Measurements from ENCODE around the gene ARF6. TPM values are rescaled to one million over a fixed set of nuclear protein-coding genes. Genes with fewer than 3 reads are reported as not detected.

The ARF6 gene
- polyA plus RNA-seq, 1 donor from 2014 or later = 24.1 TPM

GRCh38 chr14:49876563-49877127, 16.2 kb upstream of the ARF6 start:
- Histone ChIP-seq H3K9me3 (ENCODE audit: low read length) (no peaks in the 10 kb centered on the region), H4K20me1 (ENCODE audit: insufficient read depth) (no peaks in the 10 kb centered on the region), H3K9me2 (ENCODE audit: insufficient read depth, low read length) (no peaks in the 10 kb centered on the region), H3K9ac (ENCODE audit: low read length) (no peak overlapping the region), H3K4me3 (ENCODE audit: low read length) (no peak overlapping the region), H3K4me2 (ENCODE audit: low read length) (no peak overlapping the region), H2AFZ (ENCODE audit: low read depth, low read length) (no peak overlapping the region), H3K36me3 (ENCODE audit: insufficient read depth, low read length) (no peaks in the 10 kb centered on the region), H3F3A (ENCODE audit: insufficient read depth, low read length, poor library complexity, severe bottlenecking) (no peaks in the 10 kb centered on the region), H3K27me3 (ENCODE audit: insufficient read depth, low read depth, low read length) (no peaks in the 10 kb centered on the region), H3K79me2 (replicated peaks; ENCODE audit: insufficient read depth, low read length) (no peaks in the 10 kb centered on the region), H3K27ac (ENCODE audit: low read length) (no peak overlapping the region)
- no peak for TF ChIP-seq REST (IDR thresholded peaks at IDR 0.05; ENCODE audit: borderline replicate concordance)
- no peak for TF ChIP-seq CTCF (IDR thresholded peaks at IDR 0.05; ENCODE audit: poor library complexity, severe bottlenecking)
- no peak for TF ChIP-seq POLR2AphosphoS5 (IDR thresholded peaks at IDR 0.05)
- no peak for TF ChIP-seq MXI1 (conservative IDR thresholded peaks at IDR 0.05; ENCODE audit: poor library complexity, severe bottlenecking)
- TF ChIP-seq RAD21 (conservative IDR thresholded peaks at IDR 0.05) = no peak
- TF ChIP-seq TAF1 (IDR thresholded peaks at IDR 0.05; ENCODE audit: low read depth) = no peak
- TF ChIP-seq EP300 (conservative IDR thresholded peaks at IDR 0.05; ENCODE audit: poor library complexity, severe bottlenecking) = no peak
- no peak for TF ChIP-seq SMC3 (conservative IDR thresholded peaks at IDR 0.05; ENCODE audit: poor library complexity)
- TF ChIP-seq EZH2 (IDR thresholded peaks at IDR 0.05; ENCODE audit: borderline replicate concordance, insufficient read depth, low read length, poor library complexity, severe bottlenecking) = no peak

GRCh38 chr14:49879646-49880204, 13.2 kb upstream of the ARF6 start:
- H3K9me2 ChIP-seq (ENCODE audit: insufficient read depth, low read length) = no peaks in the 10 kb centered on the region
- no peaks in the 10 kb centered on the region for H3F3A ChIP-seq (ENCODE audit: insufficient read depth, low read length, poor library complexity, severe bottlenecking)
- H3K9me3 ChIP-seq (ENCODE audit: low read length) = no peaks in the 10 kb centered on the region
- no peaks in the 10 kb centered on the region for H3K27me3 ChIP-seq (ENCODE audit: insufficient read depth, low read depth, low read length)
- H3K9ac ChIP-seq (ENCODE audit: low read length) = no peak overlapping the region
- H4K20me1 ChIP-seq (ENCODE audit: insufficient read depth) = no peaks in the 10 kb centered on the region
- TF ChIP-seq CTCF (IDR thresholded peaks at IDR 0.05; ENCODE audit: poor library complexity, severe bottlenecking) (peak; percentile 38), TAF1 (IDR thresholded peaks at IDR 0.05; ENCODE audit: low read depth) (no peak), EZH2 (IDR thresholded peaks at IDR 0.05; ENCODE audit: borderline replicate concordance, insufficient read depth, low read length, poor library complexity, severe bottlenecking) (no peak)
- no peaks in the 10 kb centered on the region for H3K79me2 ChIP-seq (replicated peaks; ENCODE audit: insufficient read depth, low read length)
- H3K4me2 ChIP-seq (ENCODE audit: low read length) = no peak overlapping the region
- H3K27ac ChIP-seq (ENCODE audit: low read length) = no peak overlapping the region
- no peak overlapping the region for H2AFZ ChIP-seq (ENCODE audit: low read depth, low read length)
- no peaks in the 10 kb centered on the region for H3K36me3 ChIP-seq (ENCODE audit: insufficient read depth, low read length)
- no peak overlapping the region for H3K4me3 ChIP-seq (ENCODE audit: low read length)
